ENCODE measurements around the gene ETNK2.

DNA sequence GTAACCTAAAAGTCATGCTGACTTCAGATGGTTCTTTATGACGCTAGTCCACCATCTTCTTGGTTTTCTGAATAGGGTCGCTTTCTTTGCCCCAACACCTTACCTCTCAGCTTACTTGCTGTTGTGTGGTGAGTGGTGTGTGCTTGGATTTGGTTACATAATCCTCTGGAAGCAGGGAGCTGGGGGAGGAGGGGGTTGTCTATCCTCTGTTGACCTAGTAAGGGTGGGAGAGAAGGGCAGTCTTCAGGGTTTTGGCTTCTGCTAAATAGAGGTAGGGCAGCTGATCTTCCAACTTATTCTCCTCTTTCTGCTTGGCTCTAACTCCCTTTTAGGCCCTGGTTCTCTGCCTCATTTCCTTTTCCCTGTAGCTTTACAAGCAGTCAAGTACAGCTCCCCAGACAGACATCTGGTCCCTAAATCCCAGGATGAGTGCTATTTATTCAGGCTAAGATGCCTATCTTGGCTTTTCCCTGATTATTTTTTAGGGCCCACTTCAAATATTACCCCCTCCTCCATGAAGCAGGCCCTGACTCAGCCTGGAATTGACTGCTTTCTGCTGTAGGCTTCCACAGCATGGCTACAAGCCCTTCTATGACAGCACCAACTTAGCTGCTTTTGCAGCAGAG, 20.7 kb upstream of the ETNK2 start:
- no peak for TF ChIP-seq NR3C1 (CRISPR knock-in tag; IDR thresholded peaks at IDR 0.05)
- TF ChIP-seq HNF4G (IDR thresholded peaks at IDR 0.05; ENCODE audit: borderline replicate concordance, low read depth, low read length), result no peak
- TF ChIP-seq HNF4G (CRISPR knock-in tag; IDR thresholded peaks at IDR 0.05; ENCODE audit: borderline replicate concordance, low read depth), result no peak
- TF ChIP-seq, protein P1, sequence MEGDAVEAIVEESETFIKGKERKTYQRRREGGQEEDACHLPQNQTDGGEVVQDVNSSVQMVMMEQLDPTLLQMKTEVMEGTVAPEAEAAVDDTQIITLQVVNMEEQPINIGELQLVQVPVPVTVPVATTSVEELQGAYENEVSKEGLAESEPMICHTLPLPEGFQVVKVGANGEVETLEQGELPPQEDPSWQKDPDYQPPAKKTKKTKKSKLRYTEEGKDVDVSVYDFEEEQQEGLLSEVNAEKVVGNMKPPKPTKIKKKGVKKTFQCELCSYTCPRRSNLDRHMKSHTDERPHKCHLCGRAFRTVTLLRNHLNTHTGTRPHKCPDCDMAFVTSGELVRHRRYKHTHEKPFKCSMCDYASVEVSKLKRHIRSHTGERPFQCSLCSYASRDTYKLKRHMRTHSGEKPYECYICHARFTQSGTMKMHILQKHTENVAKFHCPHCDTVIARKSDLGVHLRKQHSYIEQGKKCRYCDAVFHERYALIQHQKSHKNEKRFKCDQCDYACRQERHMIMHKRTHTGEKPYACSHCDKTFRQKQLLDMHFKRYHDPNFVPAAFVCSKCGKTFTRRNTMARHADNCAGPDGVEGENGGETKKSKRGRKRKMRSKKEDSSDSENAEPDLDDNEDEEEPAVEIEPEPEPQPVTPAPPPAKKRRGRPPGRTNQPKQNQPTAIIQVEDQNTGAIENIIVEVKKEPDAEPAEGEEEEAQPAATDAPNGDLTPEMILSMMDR (CRISPR knock-in tag; IDR thresholded peaks at IDR 0.05), result no peak
- TF ChIP-seq ZNF577 (CRISPR knock-in tag; IDR thresholded peaks at IDR 0.05; ENCODE audit: borderline replicate concordance, low read depth), result no peak
- TF ChIP-seq MAZ (IDR thresholded peaks at IDR 0.05; ENCODE audit: borderline replicate concordance, low read depth, low read length), result no peak
- no peak for TF ChIP-seq MAZ (CRISPR knock-in tag; IDR thresholded peaks at IDR 0.05; ENCODE audit: low read depth)
- TF ChIP-seq, protein P2, sequence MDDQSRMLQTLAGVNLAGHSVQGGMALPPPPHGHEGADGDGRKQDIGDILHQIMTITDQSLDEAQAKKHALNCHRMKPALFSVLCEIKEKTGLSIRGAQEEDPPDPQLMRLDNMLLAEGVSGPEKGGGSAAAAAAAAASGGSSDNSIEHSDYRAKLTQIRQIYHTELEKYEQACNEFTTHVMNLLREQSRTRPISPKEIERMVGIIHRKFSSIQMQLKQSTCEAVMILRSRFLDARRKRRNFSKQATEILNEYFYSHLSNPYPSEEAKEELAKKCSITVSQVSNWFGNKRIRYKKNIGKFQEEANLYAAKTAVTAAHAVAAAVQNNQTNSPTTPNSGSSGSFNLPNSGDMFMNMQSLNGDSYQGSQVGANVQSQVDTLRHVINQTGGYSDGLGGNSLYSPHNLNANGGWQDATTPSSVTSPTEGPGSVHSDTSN (CRISPR knock-in tag; IDR thresholded peaks at IDR 0.05; ENCODE audit: borderline replicate concordance), result no peak
- no peak for TF ChIP-seq KAT7 (CRISPR knock-in tag; IDR thresholded peaks at IDR 0.05; ENCODE audit: borderline replicate concordance)
